HepG2 (cell line): ENCODE results near the gene SLC24A5. TPM values are rescaled to one million over a fixed set of nuclear protein-coding genes. Genes with fewer than 3 reads are reported as not detected.

Experiments
- HHEX ChIP-seq: IDR thresholded peaks from 2 replicates; pipeline ENCODE4 v1.6.1; 2016; ENCODE audit warnings: control low read depth
- HNRNPLL ChIP-seq: fragments of 200-400 bp; formaldehyde crosslinking; IDR thresholded peaks from 2 replicates; pipeline ENCODE4 v1.6.1; 2017; ENCODE audit warnings: mild to moderate bottlenecking, low read depth, low read length; ENCODE audit not compliant: poor library complexity, severe bottlenecking
- IKZF4 ChIP-seq: sonication (generic); formaldehyde crosslinking; IDR thresholded peaks from 2 replicates; pipeline ENCODE4 v1.5.1; 2020; ENCODE audit warnings: borderline replicate concordance, mild to moderate bottlenecking, low read depth, missing genetic modification reagents; ENCODE audit errors: not compliant biosample characterization
- MBD4 ChIP-seq: IDR thresholded peaks from 2 replicates; pipeline ENCODE4 v1.6.1; 2012; ENCODE audit warnings: low read length, inconsistent platforms, borderline replicate concordance
- NONO ChIP-seq, 2 experiments: fragments of 450-650 bp in 1 of 2; sonication (generic) in 1 of 2; formaldehyde crosslinking in 1 of 2; IDR thresholded peaks in 1 of 2; conservative IDR thresholded peaks in 1 of 2; 2 replicates each; pipeline versions ENCODE4 v1.6.1 to v1.8.0; 2017 to 2022; ENCODE audit warnings: mild to moderate bottlenecking in 1 of 2, missing genetic modification reagents in 1 of 2, moderate library complexity in 1 of 2
- SMAD9 ChIP-seq: sonication (generic); formaldehyde crosslinking; IDR thresholded peaks from 2 replicates; pipeline ENCODE4 v1.5.1; 2020; ENCODE audit warnings: mild to moderate bottlenecking, missing genetic modification reagents
- SP5 ChIP-seq: IDR thresholded peaks from 2 replicates; pipeline ENCODE4 v1.6.1; 2016; ENCODE audit warnings: low read depth, borderline replicate concordance
- SPEN ChIP-seq: sonication (generic); formaldehyde crosslinking; IDR thresholded peaks from 2 replicates; pipeline ENCODE4 v1.5.1; 2020; ENCODE audit warnings: low read depth, mild to moderate bottlenecking, missing genetic modification reagents
- TSC22D2 ChIP-seq: sonication (generic); formaldehyde crosslinking; IDR thresholded peaks from 2 replicates; pipeline ENCODE4 v1.5.1; 2020; ENCODE audit warnings: missing genetic modification reagents, mild to moderate bottlenecking, borderline replicate concordance
- ZC3H13 ChIP-seq: sonication (generic); formaldehyde crosslinking; IDR thresholded peaks from 2 replicates; pipeline ENCODE4 v1.8.1; 2023; ENCODE audit warnings: mild to moderate bottlenecking, missing genetic modification reagents, moderate library complexity
- ZFY ChIP-seq: sonication (generic); formaldehyde crosslinking; IDR thresholded peaks from 2 replicates; pipeline ENCODE4 v1.4.0; 2020; ENCODE audit warnings: missing genetic modification reagents
- ZNF687 ChIP-seq: sonication (generic); formaldehyde crosslinking; IDR thresholded peaks from 2 replicates; pipeline ENCODE4 v1.5.1; 2020; ENCODE audit warnings: mild to moderate bottlenecking, missing genetic modification reagents, moderate library complexity
- ZNF724P ChIP-seq: sonication (generic); formaldehyde crosslinking; IDR thresholded peaks from 2 replicates; pipeline ENCODE4 v1.8.0; 2022; ENCODE audit warnings: missing genetic modification reagents, borderline replicate concordance
- polyA plus RNA-seq, 8 experiments: library from polyadenylated mRNA; depleted of rRNA in 3 of 8; stranded (reverse) in 7 of 8; unstranded in 1 of 8; fragments of >200 nt; fragmentation: Illumina TruSeq in 4 of 8; extraction: Trizol in 4 of 8; gene quantifications; 2 replicates each; pipeline versions ENCODE4 v1.2.1 to v1.2.3, GENCODE V29; 2011 to 2016; ENCODE audit warnings: low read depth in 4 of 8, missing spikeins in 1 of 8, mixed read lengths in 1 of 8; ENCODE audit not compliant: insufficient read depth in 1 of 8
- total RNA-seq, 5 experiments: library from RNA; depleted of rRNA; stranded (reverse); fragments of >200 nt; fragmentation: Illumina TruSeq; extraction: Trizol; gene quantifications; 2 replicates each; pipeline ENCODE4 v1.2.3, GENCODE V29; 2016; ENCODE audit warnings: low read depth in 1 of 5
- TF ChIP-seq, protein P1 (sequence below): sonication (generic); formaldehyde crosslinking; IDR thresholded peaks from 2 replicates; pipeline ENCODE4 v1.4.0; 2020; ENCODE audit warnings: missing genetic modification reagents
- TF ChIP-seq, protein P2 (sequence below): sonication (generic); formaldehyde crosslinking; IDR thresholded peaks from 2 replicates; pipeline ENCODE4 v1.4.0; 2020; ENCODE audit warnings: mild to moderate bottlenecking, missing genetic modification reagents
- TF ChIP-seq, protein P3 (sequence below): sonication (generic); formaldehyde crosslinking; IDR thresholded peaks from 2 replicates; pipeline ENCODE4 v1.9.0; 2021; ENCODE audit warnings: missing genetic modification reagents, mild to moderate bottlenecking, borderline replicate concordance

Gene SLC24A5
- total and polyA plus RNA-seq, 2 of the 13 experiments (the other 11 are each of a cell fraction or from before 2014, with no cell fraction given), result not detected

DNA sequence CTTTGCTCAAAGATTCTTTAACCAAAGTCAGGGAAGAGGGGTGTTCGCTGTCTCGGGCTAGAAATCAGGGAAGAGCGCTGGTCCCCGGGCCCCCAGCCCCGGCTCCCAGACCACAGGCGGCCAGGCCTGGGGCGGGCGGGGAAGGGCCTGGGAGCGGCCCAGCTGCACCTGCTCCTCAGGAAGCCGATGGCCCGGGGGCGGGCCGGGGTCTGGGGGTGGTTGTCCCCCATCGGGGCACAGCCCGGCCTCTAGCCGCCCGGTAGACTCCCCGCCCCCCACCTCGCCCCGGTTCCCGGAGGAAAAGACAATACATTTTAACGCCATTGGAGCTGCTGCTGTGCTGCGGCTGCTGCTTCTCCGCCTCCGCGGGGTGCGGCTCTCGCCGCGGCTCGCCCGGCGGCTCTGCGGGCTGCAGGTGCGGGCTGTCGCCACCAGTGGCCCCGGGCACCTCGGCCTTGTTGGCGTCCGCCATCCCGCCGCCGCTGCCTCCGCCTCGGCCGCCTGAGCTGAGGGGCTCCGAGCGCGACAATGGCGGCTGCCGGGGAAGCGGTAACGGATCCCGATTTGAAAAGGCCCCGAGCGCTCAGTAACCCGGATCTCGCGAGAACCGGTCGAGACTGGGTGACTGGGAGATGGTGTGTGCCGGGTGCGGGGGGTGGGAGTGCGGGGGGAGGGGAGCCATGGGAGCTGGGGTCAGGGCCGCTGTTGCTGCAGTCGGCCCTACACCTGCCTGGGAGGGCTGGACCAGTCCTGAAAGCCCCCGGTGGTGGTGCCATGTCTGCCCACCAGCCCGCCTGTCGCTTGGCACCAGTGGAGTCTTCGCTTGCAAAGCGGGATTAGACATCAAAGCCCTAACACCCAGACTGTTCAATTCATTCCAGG, 57.2 kb downstream of the SLC24A5 start, which contains the start of gene MYEF2 (continued):
- no peak for TF ChIP-seq HHEX (CRISPR knock-in tag)
- TF ChIP-seq, protein P1, sequence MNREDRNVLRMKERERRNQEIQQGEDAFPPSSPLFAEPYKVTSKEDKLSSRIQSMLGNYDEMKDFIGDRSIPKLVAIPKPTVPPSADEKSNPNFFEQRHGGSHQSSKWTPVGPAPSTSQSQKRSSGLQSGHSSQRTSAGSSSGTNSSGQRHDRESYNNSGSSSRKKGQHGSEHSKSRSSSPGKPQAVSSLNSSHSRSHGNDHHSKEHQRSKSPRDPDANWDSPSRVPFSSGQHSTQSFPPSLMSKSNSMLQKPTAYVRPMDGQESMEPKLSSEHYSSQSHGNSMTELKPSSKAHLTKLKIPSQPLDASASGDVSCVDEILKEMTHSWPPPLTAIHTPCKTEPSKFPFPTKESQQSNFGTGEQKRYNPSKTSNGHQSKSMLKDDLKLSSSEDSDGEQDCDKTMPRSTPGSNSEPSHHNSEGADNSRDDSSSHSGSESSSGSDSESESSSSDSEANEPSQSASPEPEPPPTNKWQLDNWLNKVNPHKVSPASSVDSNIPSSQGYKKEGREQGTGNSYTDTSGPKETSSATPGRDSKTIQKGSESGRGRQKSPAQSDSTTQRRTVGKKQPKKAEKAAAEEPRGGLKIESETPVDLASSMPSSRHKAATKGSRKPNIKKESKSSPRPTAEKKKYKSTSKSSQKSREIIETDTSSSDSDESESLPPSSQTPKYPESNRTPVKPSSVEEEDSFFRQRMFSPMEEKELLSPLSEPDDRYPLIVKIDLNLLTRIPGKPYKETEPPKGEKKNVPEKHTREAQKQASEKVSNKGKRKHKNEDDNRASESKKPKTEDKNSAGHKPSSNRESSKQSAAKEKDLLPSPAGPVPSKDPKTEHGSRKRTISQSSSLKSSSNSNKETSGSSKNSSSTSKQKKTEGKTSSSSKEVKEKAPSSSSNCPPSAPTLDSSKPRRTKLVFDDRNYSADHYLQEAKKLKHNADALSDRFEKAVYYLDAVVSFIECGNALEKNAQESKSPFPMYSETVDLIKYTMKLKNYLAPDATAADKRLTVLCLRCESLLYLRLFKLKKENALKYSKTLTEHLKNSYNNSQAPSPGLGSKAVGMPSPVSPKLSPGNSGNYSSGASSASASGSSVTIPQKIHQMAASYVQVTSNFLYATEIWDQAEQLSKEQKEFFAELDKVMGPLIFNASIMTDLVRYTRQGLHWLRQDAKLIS (CRISPR knock-in tag), result no peak
- TF ChIP-seq, protein P2, sequence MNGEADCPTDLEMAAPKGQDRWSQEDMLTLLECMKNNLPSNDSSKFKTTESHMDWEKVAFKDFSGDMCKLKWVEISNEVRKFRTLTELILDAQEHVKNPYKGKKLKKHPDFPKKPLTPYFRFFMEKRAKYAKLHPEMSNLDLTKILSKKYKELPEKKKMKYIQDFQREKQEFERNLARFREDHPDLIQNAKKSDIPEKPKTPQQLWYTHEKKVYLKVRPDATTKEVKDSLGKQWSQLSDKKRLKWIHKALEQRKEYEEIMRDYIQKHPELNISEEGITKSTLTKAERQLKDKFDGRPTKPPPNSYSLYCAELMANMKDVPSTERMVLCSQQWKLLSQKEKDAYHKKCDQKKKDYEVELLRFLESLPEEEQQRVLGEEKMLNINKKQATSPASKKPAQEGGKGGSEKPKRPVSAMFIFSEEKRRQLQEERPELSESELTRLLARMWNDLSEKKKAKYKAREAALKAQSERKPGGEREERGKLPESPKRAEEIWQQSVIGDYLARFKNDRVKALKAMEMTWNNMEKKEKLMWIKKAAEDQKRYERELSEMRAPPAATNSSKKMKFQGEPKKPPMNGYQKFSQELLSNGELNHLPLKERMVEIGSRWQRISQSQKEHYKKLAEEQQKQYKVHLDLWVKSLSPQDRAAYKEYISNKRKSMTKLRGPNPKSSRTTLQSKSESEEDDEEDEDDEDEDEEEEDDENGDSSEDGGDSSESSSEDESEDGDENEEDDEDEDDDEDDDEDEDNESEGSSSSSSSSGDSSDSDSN (CRISPR knock-in tag), result peak; percentile 59; the same call in 1 of the 2 replicates
- TF ChIP-seq TSC22D2 (CRISPR knock-in tag), result no peak
- TF ChIP-seq, protein P3, sequence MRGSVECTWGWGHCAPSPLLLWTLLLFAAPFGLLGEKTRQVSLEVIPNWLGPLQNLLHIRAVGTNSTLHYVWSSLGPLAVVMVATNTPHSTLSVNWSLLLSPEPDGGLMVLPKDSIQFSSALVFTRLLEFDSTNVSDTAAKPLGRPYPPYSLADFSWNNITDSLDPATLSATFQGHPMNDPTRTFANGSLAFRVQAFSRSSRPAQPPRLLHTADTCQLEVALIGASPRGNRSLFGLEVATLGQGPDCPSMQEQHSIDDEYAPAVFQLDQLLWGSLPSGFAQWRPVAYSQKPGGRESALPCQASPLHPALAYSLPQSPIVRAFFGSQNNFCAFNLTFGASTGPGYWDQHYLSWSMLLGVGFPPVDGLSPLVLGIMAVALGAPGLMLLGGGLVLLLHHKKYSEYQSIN (CRISPR knock-in tag), result no peak
- 0 out of 2 replicates have a peak, but pooled peaks have one; percentile 42 for TF ChIP-seq SPEN (CRISPR knock-in tag)
- TF ChIP-seq HNRNPLL, result peak; percentile 39
- no peak for TF ChIP-seq IKZF4
- peak; percentile 67 for TF ChIP-seq ZFY (CRISPR knock-in tag)
- TF ChIP-seq ZC3H13, result 0 out of 2 replicates have a peak, but pooled peaks have one; percentile 43
- no peak for TF ChIP-seq NONO (IDR thresholded peaks at IDR 0.05)
- 0 out of 2 replicates have a peak, but pooled peaks have one; percentile 23 for TF ChIP-seq NONO (CRISPR knock-in tag; conservative IDR thresholded peaks at IDR 0.05)
- no peak for TF ChIP-seq ZNF724P (CRISPR knock-in tag)
- no peak for TF ChIP-seq SMAD9
- TF ChIP-seq ZNF687, result peak; percentile 76
- TF ChIP-seq SP5 (CRISPR knock-in tag), result no peak
- TF ChIP-seq MBD4, result no peak
